GM12878 (cell line): ENCODE measurements around the gene SLX4IP. TPM values are rescaled to one million over a fixed set of nuclear protein-coding genes. Genes with fewer than 3 reads are reported as not detected.

Experiments
- ATAC-seq: fragments of 200-7000 bp; cut with Tn5 transposase; 3 replicates; pipeline ENCODE4 v1.9.1; 2020; ENCODE audit warnings: mild to moderate bottlenecking, moderate library complexity
- BruUV-seq: library from RNA; stranded (reverse); fragments of 400-500 nt; replicated peaks from 2 replicates; lab custom pipeline; 2021; lab: Mats Ljungman, UMichigan
- CTCF ChIA-PET: fragments of 300-600 bp; sonication (Branson Sonifier 250); formaldehyde crosslinking; extraction: SDS; loops from one replicate; lab custom pipeline; 2021; ENCODE audit warnings: inconsistent platforms; lab: Yijun Ruan, JAX
- POLR2A ChIA-PET: fragments of 350-600 bp; formaldehyde crosslinking; extraction: SDS; loops from one replicate; lab custom pipeline; 2021; ENCODE audit warnings: inconsistent platforms; lab: Charles Lee
- RAD21 ChIA-PET: fragments of 300-600 bp; sonication (Branson Sonifier 250); formaldehyde crosslinking; loops from one replicate; lab custom pipeline; 2023; ENCODE audit warnings: antibody characterized with exemption; ENCODE audit not compliant: unreplicated experiment; lab: Charles Lee
- SMC1A ChIA-PET: fragments of 300-600 bp; sonication (Branson Sonifier 250); formaldehyde crosslinking; loops from one replicate; lab custom pipeline; 2023; ENCODE audit not compliant: unreplicated experiment, uncharacterized antibody; lab: Charles Lee
- DNase-seq: peaks from one replicate; pipeline ENCODE4 v3.0.0-alpha.2; 2011; ENCODE audit warnings: low read depth, low spot score
- FAIRE-seq: peaks from 3 replicates; lab custom pipeline; 2011; peaks lifted over from hg19 to GRCh38; lab: Jason Lieb, UNC
- H2AFZ ChIP-seq: 2 replicates; pipeline ENCODE4 v1.6.0; 2011; ENCODE audit warnings: low read depth, low read length, control low read depth; ENCODE audit not compliant: control insufficient read depth
- H3K27ac ChIP-seq: 2 replicates; pipeline ENCODE4 v1.5.1; 2011; ENCODE audit warnings: control low read depth; ENCODE audit not compliant: control insufficient read depth, insufficient read depth
- H3K27me3 ChIP-seq, 2 experiments: replicated peaks in 1 of 2; 2 replicates each; pipeline versions ENCODE4 v1.6.0 to v1.6.1; 2011; ENCODE audit warnings: low read length in 1 of 2; ENCODE audit not compliant: control insufficient read depth in 2 of 2, insufficient read depth in 2 of 2
- H3K36me3 ChIP-seq, 2 experiments: 2 replicates each; pipeline ENCODE4 v1.5.1; 2011; ENCODE audit warnings: low read length in 1 of 2; ENCODE audit not compliant: control insufficient read depth in 2 of 2, insufficient read depth in 2 of 2
- H3K4me1 ChIP-seq: 2 replicates; pipeline ENCODE4 v1.6.1; 2011; ENCODE audit warnings: mild to moderate bottlenecking, low read length, moderate library complexity, mixed read lengths; ENCODE audit not compliant: control insufficient read depth, insufficient read depth
- H3K4me2 ChIP-seq: 2 replicates; pipeline ENCODE4 v1.6.0; 2011; ENCODE audit warnings: control low read depth; ENCODE audit not compliant: control insufficient read depth, insufficient read depth
- H3K4me3 ChIP-seq: fragments of 200-600 bp; sonication (generic); 2 replicates; pipeline ENCODE4 v1.5.1; 2016
- H3K79me2 ChIP-seq: 2 replicates; pipeline ENCODE4 v1.6.0; 2011; ENCODE audit warnings: low read length; ENCODE audit not compliant: control insufficient read depth, insufficient read depth
- H3K9ac ChIP-seq: 2 replicates; pipeline ENCODE4 v1.8.0; 2011; ENCODE audit warnings: low read length, control low read depth, mixed read lengths; ENCODE audit not compliant: control insufficient read depth, insufficient read depth
- H3K9me3 ChIP-seq: replicated peaks from 3 replicates; pipeline ENCODE4 v1.5.1; 2011; ENCODE audit warnings: mild to moderate bottlenecking, low read length; ENCODE audit not compliant: control insufficient read depth, insufficient read depth
- H4K20me1 ChIP-seq: 2 replicates; pipeline ENCODE4 v1.6.0; 2011; ENCODE audit not compliant: control insufficient read depth, insufficient read depth
- HCFC1 ChIP-seq: fragments of 150-350 bp; IDR thresholded peaks from 2 replicates; pipeline ENCODE4 v1.6.1; 2014; ENCODE audit warnings: low read length
- KAT2A ChIP-seq: conservative IDR thresholded peaks from 2 replicates; pipeline ENCODE4 v1.6.1; 2011; ENCODE audit warnings: low read depth, low read length; ENCODE audit not compliant: control insufficient read depth
- NR2F1 ChIP-seq: fragments of 450-650 bp; conservative IDR thresholded peaks from 2 replicates; pipeline ENCODE4 v1.6.1; 2017; ENCODE audit warnings: mild to moderate bottlenecking
- PAX5 ChIP-seq: IDR thresholded peaks from 2 replicates; pipeline ENCODE4 v1.6.1; 2011; ENCODE audit warnings: low read depth, low read length, borderline replicate concordance
- PBX3 ChIP-seq: IDR thresholded peaks from 2 replicates; pipeline ENCODE4 v1.6.1; 2011; ENCODE audit warnings: mild to moderate bottlenecking, low read depth, low read length, moderate library complexity; ENCODE audit not compliant: insufficient replicate concordance
- RBBP5 ChIP-seq: fragments of 200-600 bp; sonication (generic); conservative IDR thresholded peaks from 2 replicates; pipeline ENCODE4 v1.6.1; 2016
- RELA ChIP-seq: fragments of 450-650 bp; IDR thresholded peaks from 2 replicates; pipeline ENCODE4 v1.8.0; 2014; ENCODE audit warnings: borderline replicate concordance; ENCODE audit not compliant: partially characterized antibody
- SMAD5 ChIP-seq: IDR thresholded peaks from 2 replicates; pipeline ENCODE4 v1.6.1; 2016; ENCODE audit warnings: antibody characterized with exemption, low read depth
- SMC3 ChIP-seq: IDR thresholded peaks from 2 replicates; pipeline ENCODE4 v1.6.1; 2011; ENCODE audit warnings: low read length, improper control_type of control experiment, borderline replicate concordance
- ZNF687 ChIP-seq: fragments of 450-650 bp; IDR thresholded peaks from 2 replicates; pipeline ENCODE4 v1.6.1; 2017; ENCODE audit warnings: mild to moderate bottlenecking, moderate library complexity
- ZZZ3 ChIP-seq: IDR thresholded peaks from 2 replicates; pipeline ENCODE4 v1.6.1; 2011; ENCODE audit warnings: low read depth; ENCODE audit not compliant: control insufficient read depth, insufficient read length
- WGBS: methylation state at CpG from one replicate; pipeline ENCODE4 v1.1.6; 2016; ENCODE audit warnings: low lambda C conversion rate; ENCODE audit not compliant: insufficient replicate concordance, insufficient coverage; ENCODE audit errors: missing lambda C conversion rate; 5-methylcytosine and 5-hydroxymethylcytosine counted together
- in situ Hi-C: fragments of 300-500 bp; cut with MboI; formaldehyde crosslinking; loops from 9 replicates; pipeline ENCODE4 v1.14.3; 2018; ENCODE audit warnings: mixed read lengths
- intact Hi-C: fragments of 100-400 bp; cut with micrococcal nuclease; formaldehyde crosslinking; loops from one replicate; pipeline ENCODE4 v1.14.2; 2022; ENCODE audit not compliant: unreplicated experiment
- polyA plus RNA-seq, 11 experiments: library from polyadenylated mRNA; depleted of rRNA in 4 of 11; unstranded in 6 of 11; stranded (reverse) in 5 of 11; fragments of >200 nt; fragmentation: Nextera tagmentation in 4 of 11; fragmentation: Illumina TruSeq in 1 of 11; extraction: Ambion mirVana in 4 of 11; extraction: Trizol in 1 of 11; gene quantifications; 1 replicate in 1 of 11; 2 replicates in 10 of 11; pipeline versions ENCODE4 v1.2.1 to v1.2.3, GENCODE V29; 2011 to 2016; ENCODE audit warnings: inconsistent platforms in 2 of 11, missing spikeins in 2 of 11, low read depth in 1 of 11
- total RNA-seq, 4 experiments: library from RNA; depleted of rRNA in 3 of 4; stranded (reverse); fragments of >200 nt in 3 of 4; fragmentation: Illumina TruSeq in 1 of 4; extraction: Trizol in 1 of 4; gene quantifications; 2 replicates each; pipeline versions ENCODE4 v1.2.1 to v1.2.3, GENCODE V29; 2013 to 2021
- TF ChIP-seq, protein P1 (sequence below): IDR thresholded peaks from 2 replicates; pipeline ENCODE4 v1.6.1; 2012; ENCODE audit warnings: low read length, inconsistent platforms

The SLX4IP gene
- total and polyA plus RNA-seq, 10 of the 15 experiments (the other 5 are each of a cell fraction or from before 2014, with no cell fraction given): 2.2 to 11.0 (median 6.3) TPM

- Histone ChIP-seq H3K4me2 (no peak overlapping the region), H2AFZ (no peak overlapping the region), H3K9me3 (peaks cover 10% of the 10 kb centered on the region; the same call in 2 of the 3 replicates), H3K9ac (no peak overlapping the region), H3K79me2 (peaks cover 1% of the 10 kb centered on the region), H3K4me3 (no peak overlapping the region), H3K27ac (no peak overlapping the region), H3K27me3 (no peaks in the 10 kb centered on the region), H3K4me1 (no peaks in the 10 kb centered on the region), H4K20me1 (no peaks in the 10 kb centered on the region), H3K36me3 (peaks cover 0 to 2% of the 10 kb centered on the region in 2 experiments; a peak in 2 of 4 replicates)
- in situ Hi-C loops (no loop called here), intact Hi-C loops (no loop called here)
- ChIA-PET POLR2A (interaction anchor here (0.6 kb wide), 1 partner anchor 10 kb away, joined by 3 read pairs; no protein-coding TSS in a partner anchor), RAD21 (no interaction called here), SMC1A (interaction anchor here (0.7 to 1.4 kb wide), 7 partner anchors 14 to 493 kb away, joined by 3 to 4 read pairs (median 3); no protein-coding TSS in a partner anchor), CTCF (interaction anchor here (1.0 to 1.6 kb wide), 3 partner anchors 13 to 34 kb away, joined by 4 to 7 read pairs (median 5); partner anchors contain the start of genes MKKS and SLX4IP)
- FAIRE-seq (no peak), DNase-seq (no peak), ATAC-seq (no peak)
- 100% methylated on average over 2 of the region's 2 CpGs for WGBS
- no TSS peak for BruUV-seq
- TF ChIP-seq RELA: no peak
- TF ChIP-seq ZZZ3: no peak
- no peak for TF ChIP-seq NR2F1
- TF ChIP-seq, protein P1, sequence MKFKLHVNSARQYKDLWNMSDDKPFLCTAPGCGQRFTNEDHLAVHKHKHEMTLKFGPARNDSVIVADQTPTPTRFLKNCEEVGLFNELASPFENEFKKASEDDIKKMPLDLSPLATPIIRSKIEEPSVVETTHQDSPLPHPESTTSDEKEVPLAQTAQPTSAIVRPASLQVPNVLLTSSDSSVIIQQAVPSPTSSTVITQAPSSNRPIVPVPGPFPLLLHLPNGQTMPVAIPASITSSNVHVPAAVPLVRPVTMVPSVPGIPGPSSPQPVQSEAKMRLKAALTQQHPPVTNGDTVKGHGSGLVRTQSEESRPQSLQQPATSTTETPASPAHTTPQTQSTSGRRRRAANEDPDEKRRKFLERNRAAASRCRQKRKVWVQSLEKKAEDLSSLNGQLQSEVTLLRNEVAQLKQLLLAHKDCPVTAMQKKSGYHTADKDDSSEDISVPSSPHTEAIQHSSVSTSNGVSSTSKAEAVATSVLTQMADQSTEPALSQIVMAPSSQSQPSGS: no peak
- TF ChIP-seq HCFC1: no peak
- no peak for TF ChIP-seq SMAD5
- TF ChIP-seq KAT2A: no peak
- no peak for TF ChIP-seq SMC3
- TF ChIP-seq PAX5: no peak
- TF ChIP-seq RBBP5: no peak
- no peak for TF ChIP-seq PBX3
- no peak for TF ChIP-seq ZNF687
Observed at GRCh38 chr20:10461495-10461894, 26.4 kb downstream of the SLX4IP start.
